Tibial nerve (tissue), 4 donors: Measurements from ENCODE around the gene MBNL2.

Source experiments
- EP300 ChIP-seq, 2 donors: sonication (generic); formaldehyde crosslinking; IDR thresholded peaks; one replicate each; pipeline ENCODE4 v1.6.1; 2017; ENCODE audit warnings: antibody characterized with exemption in 2 of 2, mild to moderate bottlenecking in 1 of 2
- POLR2A ChIP-seq, 2 donors: fragments of 450-650 bp; IDR thresholded peaks; one replicate each; pipeline ENCODE4 v1.6.1; 2017; ENCODE audit warnings: antibody characterized with exemption in 2 of 2, mild to moderate bottlenecking in 2 of 2, moderate library complexity in 2 of 2
- TF ChIP-seq, protein P1 (sequence below), 5 experiments: fragments of 200-600 bp in 3 of 5; fragments of 450-650 bp in 2 of 5; sonication (generic) in 3 of 5; IDR thresholded peaks; one replicate each; pipeline ENCODE4 v1.5.1; 2016 to 2019; ENCODE audit warnings: antibody characterized with exemption in 5 of 5, mild to moderate bottlenecking in 3 of 5, moderate library complexity in 2 of 5

DNA sequence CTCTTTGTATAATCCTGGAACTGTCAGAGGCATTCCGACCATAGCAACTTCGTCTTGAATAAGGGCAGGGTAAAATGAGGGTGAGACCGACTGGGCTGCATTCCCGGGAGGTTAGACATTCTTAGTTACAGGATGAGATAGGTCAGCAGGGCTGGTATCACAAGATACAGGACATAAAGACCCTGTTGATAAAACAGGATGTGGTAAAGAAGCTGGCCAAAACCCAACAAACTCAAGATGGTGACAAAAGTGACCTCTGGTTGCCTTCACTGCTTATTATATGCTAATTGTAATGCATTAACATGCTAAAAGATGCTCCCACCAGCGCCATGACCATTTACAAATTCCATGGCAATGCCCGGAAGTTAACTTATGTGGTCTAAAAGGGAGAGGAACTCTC, 27.7 kb upstream of the MBNL2 start:
- TF ChIP-seq, protein P1, sequence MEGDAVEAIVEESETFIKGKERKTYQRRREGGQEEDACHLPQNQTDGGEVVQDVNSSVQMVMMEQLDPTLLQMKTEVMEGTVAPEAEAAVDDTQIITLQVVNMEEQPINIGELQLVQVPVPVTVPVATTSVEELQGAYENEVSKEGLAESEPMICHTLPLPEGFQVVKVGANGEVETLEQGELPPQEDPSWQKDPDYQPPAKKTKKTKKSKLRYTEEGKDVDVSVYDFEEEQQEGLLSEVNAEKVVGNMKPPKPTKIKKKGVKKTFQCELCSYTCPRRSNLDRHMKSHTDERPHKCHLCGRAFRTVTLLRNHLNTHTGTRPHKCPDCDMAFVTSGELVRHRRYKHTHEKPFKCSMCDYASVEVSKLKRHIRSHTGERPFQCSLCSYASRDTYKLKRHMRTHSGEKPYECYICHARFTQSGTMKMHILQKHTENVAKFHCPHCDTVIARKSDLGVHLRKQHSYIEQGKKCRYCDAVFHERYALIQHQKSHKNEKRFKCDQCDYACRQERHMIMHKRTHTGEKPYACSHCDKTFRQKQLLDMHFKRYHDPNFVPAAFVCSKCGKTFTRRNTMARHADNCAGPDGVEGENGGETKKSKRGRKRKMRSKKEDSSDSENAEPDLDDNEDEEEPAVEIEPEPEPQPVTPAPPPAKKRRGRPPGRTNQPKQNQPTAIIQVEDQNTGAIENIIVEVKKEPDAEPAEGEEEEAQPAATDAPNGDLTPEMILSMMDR (IDR thresholded peaks at IDR 0.05), result no peak
- TF ChIP-seq POLR2A (IDR thresholded peaks at IDR 0.05), result no peak
- TF ChIP-seq EP300 (IDR thresholded peaks at IDR 0.05), result no peak
